Measurements from ENCODE around the gene PFKFB1. TPM values are rescaled to one million over a fixed set of nuclear protein-coding genes. Genes with fewer than 3 reads are reported as not detected.

Gene PFKFB1
- total RNA-seq, 1 experiment from 2014 or later, result 0.42 TPM

DNA sequence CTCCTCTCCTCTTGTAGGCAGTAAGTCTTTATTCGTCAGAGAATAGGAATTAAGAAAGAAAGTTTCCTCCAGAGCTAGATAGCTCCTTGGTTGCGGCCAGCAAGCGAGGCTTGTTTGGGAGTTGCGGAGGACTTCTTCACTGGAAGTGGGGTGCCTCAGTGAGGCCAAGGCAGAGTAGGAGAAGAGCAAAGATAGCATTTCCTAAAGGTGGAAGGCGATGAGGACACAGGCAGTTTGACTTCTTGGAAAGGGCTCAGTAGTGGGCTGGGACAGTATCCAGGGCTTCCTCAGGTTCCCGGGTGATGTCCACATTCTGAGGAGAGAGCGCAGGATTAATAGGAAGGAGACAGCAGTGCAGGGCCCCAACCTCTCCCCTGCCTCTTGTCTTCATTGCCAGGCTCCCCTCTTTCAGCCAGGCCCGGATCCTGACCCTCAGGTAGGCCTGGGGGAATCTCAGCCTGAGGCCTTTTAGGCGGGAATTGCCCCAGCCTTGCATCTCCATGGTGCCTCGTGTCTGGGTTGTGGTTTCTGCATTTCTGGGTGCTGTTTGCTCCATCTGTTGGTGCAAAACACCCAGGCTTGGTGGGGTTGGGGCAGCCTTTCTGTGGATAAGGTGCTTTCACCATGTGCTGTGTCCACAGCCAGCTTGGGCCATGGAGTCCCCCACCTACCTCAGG, 60.7 kb downstream of the PFKFB1 start (continued):
- TF ChIP-seq TEAD1 (CRISPR knock-in tag; IDR thresholded peaks at IDR 0.05), result no peak
- TF ChIP-seq, protein P1, sequence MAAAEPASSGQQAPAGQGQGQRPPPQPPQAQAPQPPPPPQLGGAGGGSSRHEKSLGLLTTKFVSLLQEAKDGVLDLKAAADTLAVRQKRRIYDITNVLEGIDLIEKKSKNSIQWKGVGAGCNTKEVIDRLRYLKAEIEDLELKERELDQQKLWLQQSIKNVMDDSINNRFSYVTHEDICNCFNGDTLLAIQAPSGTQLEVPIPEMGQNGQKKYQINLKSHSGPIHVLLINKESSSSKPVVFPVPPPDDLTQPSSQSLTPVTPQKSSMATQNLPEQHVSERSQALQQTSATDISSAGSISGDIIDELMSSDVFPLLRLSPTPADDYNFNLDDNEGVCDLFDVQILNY (CRISPR knock-in tag; IDR thresholded peaks at IDR 0.05), result no peak
- TF ChIP-seq OVOL2 (CRISPR knock-in tag; IDR thresholded peaks at IDR 0.05; ENCODE audit: borderline replicate concordance), result no peak
- no peak for TF ChIP-seq KAT7 (CRISPR knock-in tag; IDR thresholded peaks at IDR 0.05; ENCODE audit: borderline replicate concordance)
- TF ChIP-seq FOXJ3 (CRISPR knock-in tag; IDR thresholded peaks at IDR 0.05; ENCODE audit: borderline replicate concordance), result no peak
- TF ChIP-seq MXD4 (CRISPR knock-in tag; IDR thresholded peaks at IDR 0.05; ENCODE audit: borderline replicate concordance), result no peak
- TF ChIP-seq, protein P2, sequence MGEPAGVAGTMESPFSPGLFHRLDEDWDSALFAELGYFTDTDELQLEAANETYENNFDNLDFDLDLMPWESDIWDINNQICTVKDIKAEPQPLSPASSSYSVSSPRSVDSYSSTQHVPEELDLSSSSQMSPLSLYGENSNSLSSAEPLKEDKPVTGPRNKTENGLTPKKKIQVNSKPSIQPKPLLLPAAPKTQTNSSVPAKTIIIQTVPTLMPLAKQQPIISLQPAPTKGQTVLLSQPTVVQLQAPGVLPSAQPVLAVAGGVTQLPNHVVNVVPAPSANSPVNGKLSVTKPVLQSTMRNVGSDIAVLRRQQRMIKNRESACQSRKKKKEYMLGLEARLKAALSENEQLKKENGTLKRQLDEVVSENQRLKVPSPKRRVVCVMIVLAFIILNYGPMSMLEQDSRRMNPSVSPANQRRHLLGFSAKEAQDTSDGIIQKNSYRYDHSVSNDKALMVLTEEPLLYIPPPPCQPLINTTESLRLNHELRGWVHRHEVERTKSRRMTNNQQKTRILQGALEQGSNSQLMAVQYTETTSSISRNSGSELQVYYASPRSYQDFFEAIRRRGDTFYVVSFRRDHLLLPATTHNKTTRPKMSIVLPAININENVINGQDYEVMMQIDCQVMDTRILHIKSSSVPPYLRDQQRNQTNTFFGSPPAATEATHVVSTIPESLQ (CRISPR knock-in tag; IDR thresholded peaks at IDR 0.05), result no peak
- no peak for TF ChIP-seq JAZF1 (CRISPR knock-in tag; IDR thresholded peaks at IDR 0.05)

DNA sequence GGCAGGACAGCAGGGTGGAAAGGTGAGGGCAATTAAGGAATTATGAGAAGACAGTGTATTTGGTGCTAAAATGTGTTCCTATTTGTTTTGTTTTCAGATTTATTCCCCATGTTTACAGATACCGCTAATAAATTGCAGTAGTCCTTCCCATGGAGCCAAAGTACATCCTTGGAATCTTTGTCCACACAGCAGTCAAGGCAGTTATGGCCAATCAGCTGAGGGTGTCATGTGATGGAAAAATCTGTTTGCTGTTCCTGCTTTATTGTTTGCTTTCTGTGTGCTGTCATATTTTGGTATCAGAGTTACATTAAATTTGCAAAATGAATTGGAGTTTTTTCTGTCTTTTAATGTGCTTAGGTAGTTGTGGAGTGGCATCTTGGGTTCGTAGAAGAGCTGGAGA, 62.9 kb downstream of the PFKFB1 start:
- no peaks in the 10 kb centered on the region for H3K4me1 Mint-ChIP-seq
- ATAC-seq (no peak), DNase-seq (ENCODE audit: low spot score) (no peak)
- no peaks in the 10 kb centered on the region for H3K9me3 Mint-ChIP-seq
- no peak overlapping the region for H3K4me3 Mint-ChIP-seq
- TF ChIP-seq FOXJ3 (CRISPR knock-in tag; IDR thresholded peaks at IDR 0.05; ENCODE audit: borderline replicate concordance) (no peak), JAZF1 (CRISPR knock-in tag; IDR thresholded peaks at IDR 0.05) (no peak), NFE2L1 (CRISPR knock-in tag; IDR thresholded peaks at IDR 0.05) (no peak), FOXK1 (CRISPR knock-in tag; IDR thresholded peaks at IDR 0.05) (no peak), IRF2 (CRISPR knock-in tag; IDR thresholded peaks at IDR 0.05; ENCODE audit: borderline replicate concordance, low read depth) (no peak), ZBTB21 (CRISPR knock-in tag; IDR thresholded peaks at IDR 0.05; ENCODE audit: borderline replicate concordance) (no peak), NR1H2 (CRISPR knock-in tag; IDR thresholded peaks at IDR 0.05) (no peak)
- TF ChIP-seq, protein P3, sequence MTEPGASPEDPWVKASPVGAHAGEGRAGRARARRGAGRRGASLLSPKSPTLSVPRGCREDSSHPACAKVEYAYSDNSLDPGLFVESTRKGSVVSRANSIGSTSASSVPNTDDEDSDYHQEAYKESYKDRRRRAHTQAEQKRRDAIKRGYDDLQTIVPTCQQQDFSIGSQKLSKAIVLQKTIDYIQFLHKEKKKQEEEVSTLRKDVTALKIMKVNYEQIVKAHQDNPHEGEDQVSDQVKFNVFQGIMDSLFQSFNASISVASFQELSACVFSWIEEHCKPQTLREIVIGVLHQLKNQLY (CRISPR knock-in tag; IDR thresholded peaks at IDR 0.05), result no peak
- TF ChIP-seq, protein P4, sequence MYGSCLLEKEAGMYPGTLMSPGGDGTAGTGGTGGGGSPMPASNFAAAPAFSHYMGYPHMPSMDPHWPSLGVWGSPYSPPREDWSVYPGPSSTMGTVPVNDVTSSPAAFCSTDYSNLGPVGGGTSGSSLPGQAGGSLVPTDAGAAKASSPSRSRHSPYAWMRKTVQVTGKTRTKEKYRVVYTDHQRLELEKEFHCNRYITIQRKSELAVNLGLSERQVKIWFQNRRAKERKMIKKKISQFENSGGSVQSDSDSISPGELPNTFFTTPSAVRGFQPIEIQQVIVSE (CRISPR knock-in tag; IDR thresholded peaks at IDR 0.05; ENCODE audit: borderline replicate concordance), result no peak
- TF ChIP-seq, protein P5, sequence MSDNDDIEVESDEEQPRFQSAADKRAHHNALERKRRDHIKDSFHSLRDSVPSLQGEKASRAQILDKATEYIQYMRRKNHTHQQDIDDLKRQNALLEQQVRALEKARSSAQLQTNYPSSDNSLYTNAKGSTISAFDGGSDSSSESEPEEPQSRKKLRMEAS (CRISPR knock-in tag; IDR thresholded peaks at IDR 0.05), result no peak
- TF ChIP-seq, protein P6, sequence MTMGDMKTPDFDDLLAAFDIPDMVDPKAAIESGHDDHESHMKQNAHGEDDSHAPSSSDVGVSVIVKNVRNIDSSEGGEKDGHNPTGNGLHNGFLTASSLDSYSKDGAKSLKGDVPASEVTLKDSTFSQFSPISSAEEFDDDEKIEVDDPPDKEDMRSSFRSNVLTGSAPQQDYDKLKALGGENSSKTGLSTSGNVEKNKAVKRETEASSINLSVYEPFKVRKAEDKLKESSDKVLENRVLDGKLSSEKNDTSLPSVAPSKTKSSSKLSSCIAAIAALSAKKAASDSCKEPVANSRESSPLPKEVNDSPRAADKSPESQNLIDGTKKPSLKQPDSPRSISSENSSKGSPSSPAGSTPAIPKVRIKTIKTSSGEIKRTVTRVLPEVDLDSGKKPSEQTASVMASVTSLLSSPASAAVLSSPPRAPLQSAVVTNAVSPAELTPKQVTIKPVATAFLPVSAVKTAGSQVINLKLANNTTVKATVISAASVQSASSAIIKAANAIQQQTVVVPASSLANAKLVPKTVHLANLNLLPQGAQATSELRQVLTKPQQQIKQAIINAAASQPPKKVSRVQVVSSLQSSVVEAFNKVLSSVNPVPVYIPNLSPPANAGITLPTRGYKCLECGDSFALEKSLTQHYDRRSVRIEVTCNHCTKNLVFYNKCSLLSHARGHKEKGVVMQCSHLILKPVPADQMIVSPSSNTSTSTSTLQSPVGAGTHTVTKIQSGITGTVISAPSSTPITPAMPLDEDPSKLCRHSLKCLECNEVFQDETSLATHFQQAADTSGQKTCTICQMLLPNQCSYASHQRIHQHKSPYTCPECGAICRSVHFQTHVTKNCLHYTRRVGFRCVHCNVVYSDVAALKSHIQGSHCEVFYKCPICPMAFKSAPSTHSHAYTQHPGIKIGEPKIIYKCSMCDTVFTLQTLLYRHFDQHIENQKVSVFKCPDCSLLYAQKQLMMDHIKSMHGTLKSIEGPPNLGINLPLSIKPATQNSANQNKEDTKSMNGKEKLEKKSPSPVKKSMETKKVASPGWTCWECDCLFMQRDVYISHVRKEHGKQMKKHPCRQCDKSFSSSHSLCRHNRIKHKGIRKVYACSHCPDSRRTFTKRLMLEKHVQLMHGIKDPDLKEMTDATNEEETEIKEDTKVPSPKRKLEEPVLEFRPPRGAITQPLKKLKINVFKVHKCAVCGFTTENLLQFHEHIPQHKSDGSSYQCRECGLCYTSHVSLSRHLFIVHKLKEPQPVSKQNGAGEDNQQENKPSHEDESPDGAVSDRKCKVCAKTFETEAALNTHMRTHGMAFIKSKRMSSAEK (CRISPR knock-in tag; IDR thresholded peaks at IDR 0.05; ENCODE audit: borderline replicate concordance), result no peak
- TF ChIP-seq, protein P7, sequence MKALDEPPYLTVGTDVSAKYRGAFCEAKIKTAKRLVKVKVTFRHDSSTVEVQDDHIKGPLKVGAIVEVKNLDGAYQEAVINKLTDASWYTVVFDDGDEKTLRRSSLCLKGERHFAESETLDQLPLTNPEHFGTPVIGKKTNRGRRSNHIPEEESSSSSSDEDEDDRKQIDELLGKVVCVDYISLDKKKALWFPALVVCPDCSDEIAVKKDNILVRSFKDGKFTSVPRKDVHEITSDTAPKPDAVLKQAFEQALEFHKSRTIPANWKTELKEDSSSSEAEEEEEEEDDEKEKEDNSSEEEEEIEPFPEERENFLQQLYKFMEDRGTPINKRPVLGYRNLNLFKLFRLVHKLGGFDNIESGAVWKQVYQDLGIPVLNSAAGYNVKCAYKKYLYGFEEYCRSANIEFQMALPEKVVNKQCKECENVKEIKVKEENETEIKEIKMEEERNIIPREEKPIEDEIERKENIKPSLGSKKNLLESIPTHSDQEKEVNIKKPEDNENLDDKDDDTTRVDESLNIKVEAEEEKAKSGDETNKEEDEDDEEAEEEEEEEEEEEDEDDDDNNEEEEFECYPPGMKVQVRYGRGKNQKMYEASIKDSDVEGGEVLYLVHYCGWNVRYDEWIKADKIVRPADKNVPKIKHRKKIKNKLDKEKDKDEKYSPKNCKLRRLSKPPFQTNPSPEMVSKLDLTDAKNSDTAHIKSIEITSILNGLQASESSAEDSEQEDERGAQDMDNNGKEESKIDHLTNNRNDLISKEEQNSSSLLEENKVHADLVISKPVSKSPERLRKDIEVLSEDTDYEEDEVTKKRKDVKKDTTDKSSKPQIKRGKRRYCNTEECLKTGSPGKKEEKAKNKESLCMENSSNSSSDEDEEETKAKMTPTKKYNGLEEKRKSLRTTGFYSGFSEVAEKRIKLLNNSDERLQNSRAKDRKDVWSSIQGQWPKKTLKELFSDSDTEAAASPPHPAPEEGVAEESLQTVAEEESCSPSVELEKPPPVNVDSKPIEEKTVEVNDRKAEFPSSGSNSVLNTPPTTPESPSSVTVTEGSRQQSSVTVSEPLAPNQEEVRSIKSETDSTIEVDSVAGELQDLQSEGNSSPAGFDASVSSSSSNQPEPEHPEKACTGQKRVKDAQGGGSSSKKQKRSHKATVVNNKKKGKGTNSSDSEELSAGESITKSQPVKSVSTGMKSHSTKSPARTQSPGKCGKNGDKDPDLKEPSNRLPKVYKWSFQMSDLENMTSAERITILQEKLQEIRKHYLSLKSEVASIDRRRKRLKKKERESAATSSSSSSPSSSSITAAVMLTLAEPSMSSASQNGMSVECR (CRISPR knock-in tag; IDR thresholded peaks at IDR 0.05; ENCODE audit: borderline replicate concordance), result no peak
- peaks cover 28% of the 10 kb centered on the region for H3K36me3 Mint-ChIP-seq
- H3K27ac Mint-ChIP-seq, result no peak overlapping the region
- H3K27me3 Mint-ChIP-seq (ENCODE audit: low read depth), result no peaks in the 10 kb centered on the region
- POLR2A ChIA-PET, result no interaction called here
- CTCF ChIA-PET, result no interaction called here
